Suppressor macrophage treated with lipopolysaccharide for 4 hours (primary cell): ENCODE results near the gene EYS.
"Not testable (repeated sequence)": the region's sequence is repeated elsewhere in the genome, so short reads cannot be mapped to it uniquely, and the experiment has no call there.

Experiments
- DNase-seq: peaks from one replicate; pipeline ENCODE4 v3.0.0-alpha.2; 2020

Gene EYS

DNA sequence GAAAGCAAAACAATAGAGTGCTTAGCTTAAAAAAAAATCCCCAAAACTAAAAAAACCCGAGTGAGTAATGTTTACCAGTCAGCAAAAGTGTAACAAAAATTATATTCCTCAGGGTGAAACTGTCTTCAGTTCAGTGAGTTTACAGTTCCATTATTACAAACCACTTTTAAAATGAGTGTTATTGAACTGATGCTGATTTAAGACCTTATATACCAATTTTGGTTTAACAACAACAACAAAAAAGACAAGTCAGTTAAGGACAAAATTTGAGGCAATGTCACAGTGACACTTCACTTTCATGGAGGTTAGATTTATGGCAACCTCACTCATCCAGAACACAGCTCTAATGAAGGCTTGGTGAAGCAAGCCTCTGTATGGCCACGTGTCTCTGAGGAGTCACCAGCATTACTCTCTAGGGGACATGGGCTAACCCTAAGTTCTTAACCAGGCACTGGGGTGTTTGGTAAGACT is 1440.6 kb downstream of the EYS start:
- DNase-seq: no peak

DNA sequence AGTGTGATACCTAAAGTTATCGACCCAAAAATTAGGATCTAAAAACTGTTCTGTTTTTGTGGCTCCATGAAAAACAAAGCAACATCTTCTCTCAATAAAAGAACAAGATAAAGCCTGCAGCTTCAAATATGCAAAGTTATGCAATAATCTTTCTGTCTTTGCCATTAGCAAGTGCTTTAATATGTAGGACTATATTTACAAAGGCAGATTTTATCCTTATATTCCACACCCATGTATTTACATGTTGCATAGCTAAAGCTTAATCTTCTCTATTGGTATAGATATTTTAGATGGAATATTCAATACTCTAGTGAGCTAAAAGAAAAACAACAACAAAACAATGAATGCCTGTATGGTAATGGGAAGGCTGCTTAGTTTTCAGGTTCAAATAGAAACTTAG is 1443.2 kb downstream of the EYS start:
- DNase-seq: no peak

GRCh38 chr6:64259372-64259771 is 1447.7 kb downstream of the EYS start:
- no peak for DNase-seq

DNA sequence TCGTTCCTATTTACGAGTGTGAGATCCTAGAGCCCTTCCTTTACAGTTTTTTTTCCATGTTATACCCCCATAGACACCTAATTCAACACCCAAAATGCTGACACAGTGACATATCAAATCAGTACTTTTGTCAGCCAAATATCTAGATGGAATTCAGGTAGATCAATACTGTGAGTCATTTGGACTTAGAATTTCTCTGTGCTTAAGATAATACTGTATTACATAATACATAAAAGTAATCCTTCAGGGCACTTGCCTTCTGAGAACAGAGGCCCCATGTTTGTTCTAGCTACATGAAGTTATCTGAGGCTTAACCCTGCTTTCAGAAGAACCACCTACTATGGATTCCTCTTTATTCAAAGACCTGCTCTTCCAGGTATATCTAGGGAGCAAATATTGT is 1448.3 kb downstream of the EYS start:
- DNase-seq: no peak

DNA sequence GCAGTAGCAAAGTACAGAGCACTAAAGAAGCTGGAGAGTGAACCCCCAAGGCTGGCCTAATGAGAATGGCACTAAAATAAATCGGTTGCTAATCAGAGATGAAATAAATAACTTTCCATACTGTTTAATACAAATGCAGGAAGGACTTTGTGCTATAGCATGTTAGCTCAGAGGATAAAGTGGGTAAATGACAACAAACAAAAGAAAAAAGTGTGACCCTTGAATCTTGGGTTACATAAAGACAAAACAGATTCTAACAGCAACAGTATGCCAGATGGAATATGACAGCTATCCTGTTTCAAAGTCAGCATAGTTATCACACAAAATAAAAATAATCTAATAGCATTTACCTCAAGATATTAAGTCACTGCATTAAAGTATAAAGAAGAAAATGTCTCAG is 1448.7 kb downstream of the EYS start:
- DNase-seq: no peak

DNA sequence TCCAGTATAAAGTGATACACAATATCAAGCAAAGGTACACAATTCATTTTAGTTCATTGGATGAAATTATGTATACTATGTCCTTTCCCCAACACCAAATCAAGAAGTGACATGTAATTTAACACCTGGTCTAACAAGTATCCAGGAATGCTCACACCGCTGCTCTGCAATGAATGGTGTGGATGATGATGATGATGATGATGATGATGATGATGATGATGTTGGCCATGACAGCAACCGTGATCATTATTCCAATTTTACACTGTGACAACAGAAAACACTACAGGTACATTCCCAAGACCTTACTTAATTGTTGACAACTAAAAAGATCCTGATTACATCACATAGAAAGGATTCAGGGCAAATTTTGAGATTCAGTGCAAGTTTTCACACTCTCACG is 1449.4 kb downstream of the EYS start:
- no peak for DNase-seq

- DNase-seq: no peak
Measured at GRCh38 chr6:64256483-64256882, 1450.5 kb downstream of the EYS start.

DNA sequence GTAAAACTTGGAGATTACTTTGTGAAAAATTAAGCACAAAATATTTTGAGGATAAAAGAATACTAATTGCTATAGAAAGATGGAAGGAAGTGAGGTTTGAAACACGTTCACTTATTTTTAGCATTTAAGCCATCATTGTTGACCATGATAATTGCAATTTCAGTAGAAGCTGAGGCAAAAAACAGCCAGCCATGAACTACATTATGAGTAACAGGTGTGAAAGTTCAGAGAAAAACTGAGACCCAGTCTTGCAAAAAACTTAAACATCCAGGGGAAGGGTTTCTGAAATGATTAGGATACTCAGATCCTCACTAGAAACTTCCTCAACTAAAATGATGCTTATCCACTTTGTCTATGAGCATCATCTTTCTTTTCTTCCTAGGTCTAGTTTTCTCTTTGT is 1452.0 kb downstream of the EYS start:
- DNase-seq: no peak

DNA sequence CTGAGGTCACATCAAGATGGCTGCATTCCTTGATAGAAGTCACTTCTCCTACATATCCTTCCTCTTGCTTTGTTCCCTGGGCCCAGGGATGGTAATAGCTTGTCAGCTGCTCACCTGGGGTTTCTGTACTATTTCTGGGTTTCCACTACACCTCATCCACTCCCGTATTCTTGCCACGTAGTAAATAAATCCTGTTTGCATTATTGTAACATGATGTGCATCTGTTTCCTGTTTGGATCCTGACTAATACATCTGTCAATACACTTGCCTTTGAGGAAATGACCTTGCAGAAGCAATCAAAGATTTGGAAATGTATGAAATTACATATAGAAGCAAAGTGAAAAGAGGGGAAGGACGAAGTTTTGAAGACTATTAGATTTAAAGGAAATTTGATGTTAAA is 1452.5 kb downstream of the EYS start:
- DNase-seq: no peak

GRCh38 chr6:64252256-64252655 is 1454.8 kb downstream of the EYS start:
- no peak for DNase-seq

DNA sequence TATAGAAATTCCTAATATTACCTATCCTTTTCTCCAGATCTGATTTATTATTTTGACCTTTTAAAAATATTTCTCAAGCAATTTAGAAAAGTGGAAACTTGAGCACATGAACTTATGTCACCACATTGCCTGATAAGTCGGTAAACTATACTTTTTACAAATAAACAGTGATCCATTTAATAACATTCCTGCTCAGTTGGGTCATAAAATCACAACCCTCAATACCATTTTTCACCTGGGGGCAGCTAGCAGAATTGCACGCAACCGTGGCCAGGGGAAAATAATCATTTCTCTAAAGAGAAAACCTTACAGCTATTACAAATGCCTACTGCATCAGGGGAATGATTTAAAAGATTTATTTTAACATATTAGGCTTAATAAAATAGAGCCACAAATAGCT is 1456.9 kb downstream of the EYS start:
- DNase-seq: no peak

- DNase-seq: no peak
Measured at GRCh38 chr6:64249115-64249514, 1457.9 kb downstream of the EYS start.

DNA sequence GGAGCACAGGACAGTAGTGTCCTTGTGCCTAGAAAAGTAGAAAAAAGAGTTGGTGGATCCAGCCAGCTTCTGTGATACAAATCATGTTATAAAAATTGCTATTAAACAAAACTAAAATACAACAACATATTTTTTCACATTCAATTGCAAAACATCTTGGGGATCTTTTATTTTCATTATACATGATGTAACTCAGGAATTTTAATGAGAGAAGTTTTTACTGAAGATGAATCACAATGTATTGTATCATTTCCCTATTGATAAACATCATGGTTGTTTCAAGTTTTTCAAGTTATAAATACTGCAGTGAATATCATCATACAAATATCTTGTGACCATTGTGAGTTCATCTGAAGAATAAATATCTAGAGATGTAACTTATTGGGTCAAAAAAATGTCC is 1463.4 kb downstream of the EYS start:
- no peak for DNase-seq

DNA sequence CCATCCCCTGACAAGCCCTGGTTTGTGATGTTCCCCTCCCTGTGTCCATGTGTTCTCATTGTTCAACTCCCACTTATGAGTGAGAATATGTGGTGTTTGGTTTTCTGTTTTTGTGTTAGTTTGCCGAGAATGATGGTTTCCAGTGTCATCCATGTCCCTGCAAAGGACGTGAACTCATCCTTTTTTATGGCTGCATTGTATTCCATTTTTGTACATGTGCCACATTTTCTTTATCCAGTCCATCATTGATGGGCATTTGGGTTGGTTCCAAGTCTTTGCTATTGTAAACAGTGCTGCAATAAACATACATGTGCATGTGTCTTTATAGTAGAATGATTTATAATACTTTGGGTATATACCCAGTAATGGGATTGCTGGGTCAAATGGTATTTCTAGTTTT is 1468.1 kb downstream of the EYS start:
- DNase-seq: not testable (repeated sequence)

DNA sequence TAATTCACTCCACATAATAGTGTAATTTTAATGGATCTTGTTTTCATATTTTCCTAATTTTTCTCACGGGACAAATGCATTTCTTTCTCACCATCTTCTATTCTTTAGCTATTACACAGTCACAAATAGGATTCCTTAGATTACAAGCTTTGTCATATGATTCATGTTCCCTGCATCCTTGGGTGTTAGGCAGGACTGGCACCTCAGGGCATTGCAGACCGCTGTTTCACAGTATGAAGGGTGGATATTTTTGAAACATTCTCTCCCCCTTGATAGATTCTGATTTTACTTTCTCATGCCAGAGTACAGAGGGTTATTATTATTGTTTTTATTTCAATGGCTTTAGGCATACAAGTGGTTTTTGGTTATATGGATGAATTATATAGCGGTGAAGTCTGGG is 1469.0 kb downstream of the EYS start:
- no peak for DNase-seq

DNA sequence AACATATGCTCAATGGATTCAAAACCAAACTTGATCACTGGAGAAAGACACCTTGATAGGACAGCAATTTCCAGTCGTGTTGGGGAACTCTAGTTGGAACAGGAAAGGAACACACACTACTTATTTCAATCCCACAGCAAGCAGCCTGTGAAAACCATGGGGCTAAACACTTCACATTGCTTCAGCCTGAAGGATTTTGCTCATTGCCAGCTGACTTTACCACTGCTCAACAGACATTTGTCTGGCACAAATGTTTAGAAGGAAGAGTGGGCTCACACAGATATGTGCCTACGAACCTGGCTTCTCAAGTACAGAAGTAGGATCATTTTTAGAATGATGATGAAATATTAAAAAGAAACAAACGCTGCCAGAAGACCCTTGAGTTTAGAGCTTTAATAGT is 1473.3 kb downstream of the EYS start:
- DNase-seq: no peak

- no peak for DNase-seq
Measured at GRCh38 chr6:64231928-64232327, 1475.1 kb downstream of the EYS start.

DNA sequence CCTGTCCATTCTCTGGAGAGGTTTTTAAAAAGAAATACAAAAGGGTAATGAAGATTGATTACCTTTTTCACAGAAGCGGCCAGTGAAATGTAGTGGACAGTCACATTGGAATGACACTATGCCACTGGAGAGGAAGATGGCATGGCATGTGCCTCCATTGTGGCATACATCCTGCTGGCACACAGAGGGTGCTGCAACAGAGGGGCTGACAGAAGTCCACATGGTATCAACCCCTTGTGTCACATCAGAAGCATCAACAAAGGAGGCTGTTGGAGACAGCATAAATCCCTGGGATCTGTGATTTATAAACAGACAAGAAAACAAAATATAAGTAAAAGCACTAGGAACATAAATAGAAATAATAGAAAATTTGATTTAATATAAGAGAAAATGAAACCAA is 1476.5 kb downstream of the EYS start:
- no peak for DNase-seq

- no peak for DNase-seq
Measured at GRCh38 chr6:64227863-64228262, 1479.2 kb downstream of the EYS start.

GRCh38 chr6:64225503-64225902 is 1481.5 kb downstream of the EYS start:
- no peak for DNase-seq

DNA sequence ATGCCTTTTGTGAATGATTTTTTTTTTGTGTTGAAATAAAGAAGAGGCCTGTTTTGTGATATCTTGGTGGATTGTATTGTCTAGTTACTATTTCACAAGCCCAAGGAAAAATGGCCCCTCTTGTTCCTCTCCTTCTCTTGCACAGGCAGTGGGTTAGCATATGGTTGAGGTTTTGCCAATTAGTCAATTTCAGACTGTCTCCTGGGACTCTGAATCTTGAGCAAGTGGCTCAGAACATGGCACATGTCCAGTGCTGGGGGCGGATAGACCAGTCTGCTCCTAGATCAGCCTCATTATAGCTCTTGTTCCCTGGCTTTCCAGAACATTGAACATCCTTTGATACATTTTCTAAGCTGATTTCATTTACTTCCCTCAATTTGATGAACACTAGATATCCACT is 1482.2 kb downstream of the EYS start:
- no peak for DNase-seq

GRCh38 chr6:64221776-64222175 is 1485.2 kb downstream of the EYS start:
- no peak for DNase-seq

GRCh38 chr6:64220801-64221200 is 1486.2 kb downstream of the EYS start:
- DNase-seq: no peak

- DNase-seq: no peak
Measured at GRCh38 chr6:64217721-64218620, 1489.1 kb downstream of the EYS start.

- no peak for DNase-seq
Measured at GRCh38 chr6:64214373-64214772, 1492.7 kb downstream of the EYS start.
